MM.1S (cell line): ENCODE measurements around the gene RNU6-1.

Experiments
- DNase-seq: peaks from one replicate; pipeline ENCODE4 v3.0.0-alpha.2; 2015
- H2AFZ ChIP-seq: fragments of 300-600 bp; sonication (generic); 2 replicates; pipeline ENCODE4 v1.6.0; 2016; ENCODE audit warnings: antibody characterized with exemption, low read length
- H3F3A ChIP-seq: fragments of 300-600 bp; sonication (generic); 2 replicates; pipeline ENCODE4 v1.6.1; 2016; ENCODE audit warnings: mild to moderate bottlenecking, antibody characterized with exemption, low read length, moderate library complexity, mixed read lengths; ENCODE audit not compliant: insufficient read depth
- H3K27ac ChIP-seq: fragments of 300-600 bp; sonication (generic); 2 replicates; pipeline ENCODE4 v1.5.1; 2016; ENCODE audit warnings: mild to moderate bottlenecking, low read length
- H3K27me3 ChIP-seq: fragments of 300-600 bp; sonication (generic); replicated peaks from 2 replicates; pipeline ENCODE4 v1.6.0; 2016; ENCODE audit warnings: low read length; ENCODE audit not compliant: insufficient read depth
- H3K36me3 ChIP-seq: fragments of 300-600 bp; sonication (generic); replicated peaks from 2 replicates; pipeline ENCODE4 v1.6.1; 2016; ENCODE audit warnings: mild to moderate bottlenecking, low read length, mixed read lengths; ENCODE audit not compliant: insufficient read depth
- H3K4me1 ChIP-seq: fragments of 300-600 bp; sonication (generic); 2 replicates; pipeline ENCODE4 v1.6.1; 2016; ENCODE audit warnings: low read length, mixed read lengths
- H3K4me2 ChIP-seq: fragments of 300-600 bp; sonication (generic); 2 replicates; pipeline ENCODE4 v1.6.0; 2016; ENCODE audit warnings: low read depth, low read length
- H3K4me3 ChIP-seq: fragments of 300-600 bp; sonication (generic); 2 replicates; pipeline ENCODE4 v1.5.1; 2016; ENCODE audit warnings: low read length, mixed read lengths
- H3K79me2 ChIP-seq: fragments of 300-600 bp; sonication (generic); 2 replicates; pipeline ENCODE4 v1.6.1; 2016; ENCODE audit warnings: mixed run types, low read length, mixed read lengths
- H3K9ac ChIP-seq: fragments of 300-600 bp; sonication (generic); 2 replicates; pipeline ENCODE4 v1.6.1; 2016; ENCODE audit warnings: low read length, mixed read lengths
- H3K9me2 ChIP-seq: fragments of 300-600 bp; sonication (generic); replicated peaks from 2 replicates; pipeline ENCODE4 v1.6.1; 2016; ENCODE audit warnings: mild to moderate bottlenecking, low read length, mixed read lengths; ENCODE audit not compliant: insufficient read depth
- H3K9me3 ChIP-seq: fragments of 300-600 bp; sonication (generic); replicated peaks from 2 replicates; pipeline ENCODE4 v1.6.1; 2016; ENCODE audit warnings: mild to moderate bottlenecking, low read length, mixed read lengths; ENCODE audit not compliant: insufficient read depth
- H4K20me1 ChIP-seq: fragments of 300-600 bp; sonication (generic); 2 replicates; pipeline ENCODE4 v1.6.1; 2016; ENCODE audit warnings: mild to moderate bottlenecking, low read length, moderate library complexity, mixed read lengths; ENCODE audit not compliant: insufficient read depth
- EZH2 ChIP-seq: fragments of 300-600 bp; sonication (generic); optimal IDR thresholded peaks from 2 replicates; pipeline ENCODE3; 2017; ENCODE audit warnings: low read depth, mild to moderate bottlenecking, antibody characterized with exemption, low read length, mixed read lengths
- EZH2phosphoT487 ChIP-seq: fragments of 300-600 bp; sonication (generic); IDR thresholded peaks from 2 replicates; pipeline ENCODE4 v1.6.1; 2018; ENCODE audit warnings: antibody characterized with exemption, low read length
- TF ChIP-seq, protein P1 (sequence below): fragments of 300-600 bp; sonication (generic); IDR thresholded peaks from 2 replicates; pipeline ENCODE4 v1.5.1; 2016; ENCODE audit warnings: antibody characterized with exemption, low read length, mixed read lengths

Gene RNU6-1

DNA sequence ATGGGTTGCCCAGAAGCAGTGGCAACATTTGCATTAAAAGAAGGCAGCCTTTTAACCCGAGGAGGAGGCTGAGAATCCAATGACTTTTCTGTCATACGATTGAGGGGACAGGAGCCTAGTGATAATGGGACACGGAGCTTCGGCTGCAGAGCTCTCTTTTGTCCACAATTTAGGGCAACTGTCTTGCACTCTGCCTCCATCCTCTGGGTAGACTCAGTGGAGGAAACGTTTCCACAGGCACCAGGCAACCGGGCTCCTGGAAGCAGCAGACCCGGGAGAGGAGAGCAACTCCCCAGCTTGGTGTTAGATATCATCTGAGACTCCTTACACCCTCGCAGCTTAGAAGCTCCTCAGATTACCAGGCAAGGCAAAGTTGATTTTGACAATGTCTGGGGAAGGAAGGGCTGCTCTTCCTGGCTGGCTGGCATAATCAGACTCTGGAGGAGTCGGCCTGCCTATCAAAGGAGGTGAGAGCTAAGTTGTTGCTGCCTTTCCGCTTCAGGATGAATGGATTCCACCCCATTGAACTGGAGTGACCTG, 43.5 kb upstream of the RNU6-1 start:
- Histone ChIP-seq H2AFZ (no peak overlapping the region), H3K4me1 (no peaks in the 10 kb centered on the region), H3K9me3 (no peaks in the 10 kb centered on the region), H4K20me1 (no peaks in the 10 kb centered on the region), H3K9ac (no peak overlapping the region), H3K36me3 (no peaks in the 10 kb centered on the region), H3K9me2 (no peaks in the 10 kb centered on the region), H3K27me3 (no peaks in the 10 kb centered on the region), H3K27ac (no peak overlapping the region), H3K4me3 (no peak overlapping the region), H3F3A (0 out of 2 replicates have a peak, but pooled peaks cover 3% of the 10 kb centered on the region), H3K79me2 (no peaks in the 10 kb centered on the region), H3K4me2 (no peak overlapping the region)
- TF ChIP-seq EZH2: no peak
- TF ChIP-seq, protein P1, sequence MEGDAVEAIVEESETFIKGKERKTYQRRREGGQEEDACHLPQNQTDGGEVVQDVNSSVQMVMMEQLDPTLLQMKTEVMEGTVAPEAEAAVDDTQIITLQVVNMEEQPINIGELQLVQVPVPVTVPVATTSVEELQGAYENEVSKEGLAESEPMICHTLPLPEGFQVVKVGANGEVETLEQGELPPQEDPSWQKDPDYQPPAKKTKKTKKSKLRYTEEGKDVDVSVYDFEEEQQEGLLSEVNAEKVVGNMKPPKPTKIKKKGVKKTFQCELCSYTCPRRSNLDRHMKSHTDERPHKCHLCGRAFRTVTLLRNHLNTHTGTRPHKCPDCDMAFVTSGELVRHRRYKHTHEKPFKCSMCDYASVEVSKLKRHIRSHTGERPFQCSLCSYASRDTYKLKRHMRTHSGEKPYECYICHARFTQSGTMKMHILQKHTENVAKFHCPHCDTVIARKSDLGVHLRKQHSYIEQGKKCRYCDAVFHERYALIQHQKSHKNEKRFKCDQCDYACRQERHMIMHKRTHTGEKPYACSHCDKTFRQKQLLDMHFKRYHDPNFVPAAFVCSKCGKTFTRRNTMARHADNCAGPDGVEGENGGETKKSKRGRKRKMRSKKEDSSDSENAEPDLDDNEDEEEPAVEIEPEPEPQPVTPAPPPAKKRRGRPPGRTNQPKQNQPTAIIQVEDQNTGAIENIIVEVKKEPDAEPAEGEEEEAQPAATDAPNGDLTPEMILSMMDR: no peak
- TF ChIP-seq EZH2phosphoT487: no peak
- no peak for DNase-seq

DNA sequence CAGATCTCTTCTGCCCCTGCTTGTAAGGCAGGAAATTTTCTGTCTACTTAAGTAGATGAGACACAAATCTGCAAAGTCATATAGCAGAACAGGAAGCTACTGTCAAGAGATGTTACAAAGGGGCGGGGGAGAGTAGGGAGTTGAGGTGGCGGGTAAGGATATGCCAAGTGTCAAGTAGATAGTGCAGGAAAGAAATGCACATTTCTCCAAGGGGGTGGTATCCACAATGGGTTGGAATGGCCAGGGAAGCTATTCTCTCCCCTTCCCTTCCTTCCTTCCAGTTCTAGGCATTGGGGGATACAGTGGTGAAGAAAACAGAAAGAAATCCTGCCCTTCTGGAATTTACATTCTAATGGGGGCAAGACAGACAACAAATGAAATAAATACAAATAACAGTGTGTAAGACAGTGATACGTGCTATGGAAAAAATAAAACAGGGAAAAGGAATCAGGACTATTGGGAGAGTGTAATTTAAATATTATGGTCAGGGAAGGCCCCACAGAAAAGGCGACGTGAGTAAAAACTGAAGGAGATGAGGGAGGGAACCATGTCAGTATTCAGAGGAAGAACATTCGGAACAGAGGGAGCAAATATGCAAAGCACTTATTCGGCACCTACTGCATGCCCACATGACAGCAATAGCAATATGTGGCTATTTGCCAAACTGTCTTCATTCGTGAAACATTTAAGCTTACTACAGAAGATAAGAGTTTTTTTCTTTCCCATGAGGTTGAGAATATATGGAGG, 42.8 kb upstream of the RNU6-1 start:
- Histone ChIP-seq H3K4me2 (no peak overlapping the region), H4K20me1 (no peaks in the 10 kb centered on the region), H3K79me2 (no peaks in the 10 kb centered on the region), H3K4me3 (no peak overlapping the region), H3K4me1 (no peaks in the 10 kb centered on the region), H3K27me3 (no peaks in the 10 kb centered on the region), H3K9me2 (no peaks in the 10 kb centered on the region), H3F3A (0 out of 2 replicates have a peak, but pooled peaks cover 3% of the 10 kb centered on the region), H3K36me3 (no peaks in the 10 kb centered on the region), H3K9me3 (no peaks in the 10 kb centered on the region), H3K9ac (no peak overlapping the region), H3K27ac (no peak overlapping the region), H2AFZ (no peak overlapping the region)
- TF ChIP-seq EZH2phosphoT487 (no peak), EZH2 (no peak)
- TF ChIP-seq, protein P1: no peak
- DNase-seq: no peak

DNA sequence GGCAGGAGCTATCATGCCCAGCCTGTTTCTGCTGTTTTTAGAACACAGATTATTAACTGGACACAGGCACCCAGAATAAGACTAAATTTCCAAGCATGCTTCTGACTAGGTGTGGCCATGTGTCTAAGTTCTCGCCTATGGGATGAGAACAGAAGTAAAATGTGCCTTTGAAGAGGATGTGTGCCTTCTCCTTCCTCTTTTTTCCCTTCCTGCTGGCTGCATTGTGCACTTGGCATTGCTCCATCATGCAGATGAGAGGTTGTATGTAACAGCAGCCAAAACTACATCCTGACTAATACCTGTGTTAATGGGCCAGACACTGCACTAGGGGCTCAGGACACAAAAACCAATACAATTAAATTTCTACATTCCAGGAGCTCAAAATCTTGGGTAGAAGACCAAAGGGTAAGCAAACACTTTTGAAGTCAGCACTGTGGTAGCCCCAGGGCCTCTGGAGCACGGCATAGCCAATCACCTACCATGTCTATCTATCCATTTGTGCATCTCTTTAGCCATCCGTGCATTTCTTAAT, 40.9 kb upstream of the RNU6-1 start:
- Histone ChIP-seq H2AFZ (no peak overlapping the region), H3K27me3 (no peaks in the 10 kb centered on the region)

More for the DNA sequence above, 40.9 kb upstream of the RNU6-1 start:
- TF ChIP-seq EZH2 (no peak), EZH2phosphoT487 (no peak)
- TF ChIP-seq, protein P1: no peak
- H3K9ac ChIP-seq: no peak overlapping the region
- no peaks in the 10 kb centered on the region for H3K79me2 ChIP-seq
- 0 out of 2 replicates have a peak, but pooled peaks cover 3% of the 10 kb centered on the region for H3F3A ChIP-seq
- H3K27ac ChIP-seq: no peak overlapping the region
- no peak overlapping the region for H3K4me3 ChIP-seq
- H4K20me1 ChIP-seq: no peaks in the 10 kb centered on the region
- no peak for DNase-seq
- no peak overlapping the region for H3K4me2 ChIP-seq
- H3K36me3 ChIP-seq: no peaks in the 10 kb centered on the region
- no peaks in the 10 kb centered on the region for H3K9me3 ChIP-seq
- H3K4me1 ChIP-seq: no peaks in the 10 kb centered on the region
- no peaks in the 10 kb centered on the region for H3K9me2 ChIP-seq
